NCI-H82 (cell line): Measurements from ENCODE around the gene THAP4.
"Not testable (repeated sequence)": the region's sequence is repeated elsewhere in the genome, so short reads cannot be mapped to it uniquely, and the experiment has no call there.

Experiments
- DNase-seq: peaks from one replicate; lab custom pipeline; 2025; lab: John Stamatoyannopoulos, UW

Gene THAP4

GRCh38 chr2:241584436-241584835, 52.5 kb downstream of the THAP4 start:
- DNase-seq, result no peak

- no peak for DNase-seq
Measured at GRCh38 chr2:241582806-241583205, 54.2 kb downstream of the THAP4 start.

- no peak for DNase-seq
Measured at GRCh38 chr2:241582328-241582727, 54.6 kb downstream of the THAP4 start.

GRCh38 chr2:241579281-241579680, 57.7 kb downstream of the THAP4 start:
- DNase-seq, result no peak

- DNase-seq, result no peak
Measured at GRCh38 chr2:241577413-241578122, 59.4 kb downstream of the THAP4 start.

DNA sequence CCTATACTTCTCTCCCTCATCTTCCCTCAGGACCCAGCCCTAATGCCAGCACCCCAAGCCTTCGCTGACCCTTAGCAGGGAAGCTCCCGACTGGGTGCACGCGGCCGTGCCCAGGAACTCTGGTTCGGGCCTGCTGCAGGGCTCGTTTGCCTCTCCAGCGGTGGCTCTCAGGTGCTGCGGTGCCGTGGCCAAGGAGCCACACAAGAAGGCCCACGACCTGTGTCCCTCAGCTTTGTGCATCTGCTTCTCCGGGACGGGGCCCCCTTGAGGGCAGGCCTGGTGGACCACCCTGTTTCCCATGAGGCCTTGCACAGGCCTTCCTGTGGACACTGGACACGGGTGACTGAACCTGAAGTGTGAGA, 60.7 kb downstream of the THAP4 start:
- no peak for DNase-seq

DNA sequence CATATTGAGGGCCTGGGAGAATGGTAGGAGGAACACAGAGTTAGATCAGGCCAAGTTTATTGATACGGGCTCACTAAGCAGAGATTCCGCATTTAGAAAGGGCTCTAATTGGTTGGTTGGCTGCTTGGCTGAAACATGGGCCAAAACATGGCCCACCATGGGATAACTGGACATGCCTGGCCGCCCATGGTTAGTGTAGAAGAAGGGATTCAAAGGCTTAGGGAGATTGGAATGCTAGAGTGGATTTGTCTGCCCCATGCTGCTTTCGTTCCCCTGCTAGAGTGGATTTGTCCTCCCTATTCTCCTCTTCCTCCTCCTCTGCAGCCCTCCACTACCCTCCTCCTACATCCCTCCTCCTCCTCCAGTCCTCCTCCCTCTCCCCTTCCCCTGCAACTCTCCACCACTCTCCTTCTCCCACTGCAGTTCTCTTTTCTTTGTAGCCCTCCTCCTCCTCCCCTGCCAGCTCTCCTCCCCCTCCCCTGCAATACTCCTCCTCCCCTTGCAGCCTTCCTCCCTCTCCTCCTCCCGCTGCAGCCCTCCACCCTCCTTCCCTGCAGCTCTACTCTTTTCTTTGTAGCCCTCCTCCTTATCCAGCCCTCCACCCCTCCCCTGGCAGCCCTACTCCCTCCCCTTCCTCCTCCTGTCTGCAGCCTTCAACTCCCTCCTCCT, 61.2 kb downstream of the THAP4 start:
- DNase-seq, result no peak

DNA sequence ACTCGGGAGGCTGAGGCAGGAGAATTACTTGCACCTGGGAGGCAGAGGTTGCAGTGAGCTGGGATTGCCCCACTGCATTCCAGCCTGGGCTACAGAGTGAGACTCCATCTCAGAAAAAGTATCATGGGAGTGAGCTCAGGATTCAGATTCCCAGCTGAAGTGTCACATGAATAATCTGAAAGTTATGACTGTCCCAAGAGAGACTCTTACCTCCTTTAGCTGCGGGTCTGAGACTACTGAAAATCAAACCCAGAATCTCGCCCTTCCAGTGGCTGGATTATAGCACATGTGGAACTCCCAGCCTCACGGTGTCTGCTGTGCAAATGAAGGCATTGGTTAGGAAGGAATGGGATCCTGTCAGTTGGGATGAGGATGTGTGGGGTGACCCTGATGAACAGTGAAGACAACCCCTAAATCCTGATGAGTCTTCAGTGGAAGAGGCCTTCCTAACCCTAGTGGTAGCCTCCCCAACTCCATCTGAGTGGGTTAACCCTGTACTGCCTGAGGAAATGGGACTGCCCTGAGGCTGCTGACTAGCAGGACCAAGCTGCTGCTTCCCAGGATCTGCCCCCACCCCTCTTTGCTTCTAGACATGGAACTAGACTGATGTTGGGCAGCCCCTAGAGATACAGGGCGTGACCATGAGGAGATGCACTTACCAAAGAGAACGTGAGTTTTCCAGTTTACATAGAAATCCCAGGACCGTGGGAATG, 61.9 kb downstream of the THAP4 start:
- DNase-seq, result no peak

GRCh38 chr2:241573741-241574140, 63.2 kb downstream of the THAP4 start:
- no peak for DNase-seq

GRCh38 chr2:241572915-241573651, 63.9 kb downstream of the THAP4 start:
- DNase-seq, result not testable (repeated sequence)

DNA sequence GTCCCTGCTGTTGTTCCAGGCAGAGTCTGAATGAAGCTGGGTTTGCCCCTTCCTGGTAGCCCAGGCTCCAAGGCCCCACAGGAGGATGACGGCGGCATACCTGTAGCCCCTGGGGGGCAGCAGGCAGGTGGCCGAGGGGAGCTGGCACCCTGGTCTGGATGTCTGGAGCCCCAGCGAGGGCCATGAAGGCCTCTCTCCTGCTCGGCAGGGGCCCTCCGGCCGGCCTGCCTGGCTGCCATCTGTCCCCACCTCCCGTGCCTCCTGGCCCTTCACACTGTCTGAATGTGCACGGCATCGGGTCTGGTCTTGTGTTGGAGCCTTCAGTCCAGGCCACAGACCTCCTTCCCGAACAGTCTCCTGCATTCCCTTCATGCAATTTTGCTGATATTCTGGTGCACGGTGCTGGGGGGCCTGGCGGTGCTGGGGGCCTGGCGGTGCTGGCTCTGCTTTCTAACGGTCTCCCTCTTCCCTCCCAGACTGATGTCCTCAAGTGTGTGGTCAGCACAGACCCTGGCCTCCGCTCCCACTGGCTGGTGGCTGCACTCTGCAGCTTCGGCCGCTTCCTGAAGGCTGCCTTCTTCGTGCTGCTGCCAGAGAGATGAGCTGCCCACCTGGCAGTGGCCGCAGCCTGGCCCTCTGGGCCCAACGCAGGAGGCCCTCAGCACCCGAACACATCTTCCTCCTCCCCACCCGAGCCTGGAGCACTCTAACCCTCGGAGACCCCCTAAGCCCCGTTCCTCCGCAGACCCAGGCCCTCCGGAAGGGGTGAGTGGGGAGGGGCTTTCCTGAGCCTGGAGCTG, 64.9 kb downstream of the THAP4 start:
- DNase-seq, result no peak

- DNase-seq, result no peak
Measured at GRCh38 chr2:241570961-241571581, 65.9 kb downstream of the THAP4 start.

- no peak for DNase-seq
Measured at GRCh38 chr2:241569831-241570281, 67.1 kb downstream of the THAP4 start.

DNA sequence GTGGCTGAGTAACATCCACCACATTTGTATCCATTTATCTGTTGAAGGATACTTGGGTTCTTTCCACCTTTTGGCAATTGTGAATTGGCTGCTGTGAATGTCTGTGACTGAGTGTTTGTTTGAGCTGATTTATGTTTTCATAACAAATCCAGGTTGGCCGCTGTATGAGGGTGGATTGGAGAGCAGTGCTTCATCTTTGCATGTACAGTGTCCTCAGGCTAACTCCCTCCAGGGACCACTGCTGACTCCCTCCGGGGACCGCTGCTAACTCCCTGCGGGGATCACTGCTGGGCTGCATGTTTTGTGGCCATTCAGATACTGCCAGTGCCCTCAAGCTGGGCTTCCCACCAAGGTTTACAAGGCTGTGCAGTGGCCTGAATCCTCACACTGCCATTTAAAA, 68.2 kb downstream of the THAP4 start:
- no peak for DNase-seq

DNA sequence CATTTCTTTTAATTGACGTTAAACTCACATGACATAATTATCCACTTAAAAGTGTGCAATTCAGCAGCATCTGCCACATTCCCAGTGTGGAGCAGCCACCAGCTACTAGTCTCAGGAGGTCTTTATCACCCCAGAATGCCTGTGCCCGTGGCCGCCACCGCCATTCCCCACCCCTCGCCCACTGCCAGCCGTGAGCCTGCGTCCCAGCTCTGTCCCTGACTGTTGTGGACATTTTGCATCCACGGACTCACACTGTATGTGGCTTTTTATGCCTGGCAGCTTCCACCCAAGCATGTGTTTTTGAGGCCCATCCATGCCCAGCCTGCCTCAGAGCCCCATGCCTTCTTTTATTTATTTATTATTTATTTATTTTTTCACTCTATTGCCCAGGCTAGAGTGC, 69.2 kb downstream of the THAP4 start:
- DNase-seq, result no peak

DNA sequence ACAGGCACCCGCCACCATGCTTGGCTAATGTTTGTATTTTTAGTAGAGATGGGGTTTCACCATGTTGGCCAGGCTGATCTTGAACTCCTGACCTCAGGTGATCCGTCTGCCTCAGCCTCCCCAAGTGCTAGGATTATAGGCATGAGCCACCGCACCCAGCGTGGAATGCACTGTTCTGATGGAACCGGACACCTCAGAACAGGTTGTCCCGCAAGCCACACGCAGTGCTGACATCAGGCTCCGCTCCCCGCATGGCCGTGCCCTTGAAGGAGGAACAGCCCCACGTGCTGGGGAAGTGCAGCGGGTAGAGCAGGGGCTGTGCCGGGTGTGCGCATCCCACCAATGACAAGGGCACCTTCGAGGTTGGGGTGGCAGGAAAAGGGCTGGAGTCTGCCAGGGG, 69.7 kb downstream of the THAP4 start:
- DNase-seq, result not testable (repeated sequence)

DNA sequence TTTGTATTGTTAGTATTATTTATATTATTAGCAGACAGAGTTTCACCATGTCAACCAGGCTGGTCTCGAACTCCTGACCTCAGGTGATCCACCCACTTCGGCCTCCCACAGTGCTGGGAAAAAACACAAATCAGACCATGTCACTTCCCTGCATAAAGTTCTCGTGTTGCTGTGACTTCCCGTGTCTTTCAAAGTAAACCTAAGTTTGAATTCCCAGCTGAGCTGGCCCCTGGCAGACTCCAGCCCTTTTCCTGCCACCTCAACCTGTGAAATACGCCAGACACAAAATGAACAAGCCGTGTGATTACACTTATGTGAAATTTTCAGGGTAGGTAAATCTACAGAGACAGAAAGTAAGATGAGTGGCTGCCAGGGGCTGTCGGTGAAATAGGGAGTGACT, 70.5 kb downstream of the THAP4 start:
- DNase-seq, result no peak

- DNase-seq, result not testable (repeated sequence)
Measured at GRCh38 chr2:241566021-241566420, 70.9 kb downstream of the THAP4 start.

DNA sequence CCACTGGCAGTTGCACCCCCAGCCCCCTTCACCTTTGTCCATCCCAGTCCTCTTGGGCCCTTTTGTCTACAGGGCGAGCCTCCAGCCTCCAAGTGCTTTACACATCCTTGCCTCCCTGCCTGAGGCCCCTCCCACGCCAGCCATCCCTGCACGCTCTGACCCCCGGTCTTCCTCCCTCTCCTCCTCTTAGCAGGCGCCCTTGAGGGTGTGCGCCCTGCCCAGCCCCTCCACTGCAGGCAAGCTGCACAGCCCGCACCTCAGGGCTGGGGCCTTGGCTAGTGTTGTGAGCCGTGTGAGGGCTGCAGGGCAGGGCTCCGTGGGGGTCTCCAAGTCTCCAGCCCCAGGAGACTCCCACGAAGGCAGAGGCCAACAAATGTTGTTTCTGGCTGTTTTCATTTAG, 71.5 kb downstream of the THAP4 start:
- DNase-seq, result no peak

DNA sequence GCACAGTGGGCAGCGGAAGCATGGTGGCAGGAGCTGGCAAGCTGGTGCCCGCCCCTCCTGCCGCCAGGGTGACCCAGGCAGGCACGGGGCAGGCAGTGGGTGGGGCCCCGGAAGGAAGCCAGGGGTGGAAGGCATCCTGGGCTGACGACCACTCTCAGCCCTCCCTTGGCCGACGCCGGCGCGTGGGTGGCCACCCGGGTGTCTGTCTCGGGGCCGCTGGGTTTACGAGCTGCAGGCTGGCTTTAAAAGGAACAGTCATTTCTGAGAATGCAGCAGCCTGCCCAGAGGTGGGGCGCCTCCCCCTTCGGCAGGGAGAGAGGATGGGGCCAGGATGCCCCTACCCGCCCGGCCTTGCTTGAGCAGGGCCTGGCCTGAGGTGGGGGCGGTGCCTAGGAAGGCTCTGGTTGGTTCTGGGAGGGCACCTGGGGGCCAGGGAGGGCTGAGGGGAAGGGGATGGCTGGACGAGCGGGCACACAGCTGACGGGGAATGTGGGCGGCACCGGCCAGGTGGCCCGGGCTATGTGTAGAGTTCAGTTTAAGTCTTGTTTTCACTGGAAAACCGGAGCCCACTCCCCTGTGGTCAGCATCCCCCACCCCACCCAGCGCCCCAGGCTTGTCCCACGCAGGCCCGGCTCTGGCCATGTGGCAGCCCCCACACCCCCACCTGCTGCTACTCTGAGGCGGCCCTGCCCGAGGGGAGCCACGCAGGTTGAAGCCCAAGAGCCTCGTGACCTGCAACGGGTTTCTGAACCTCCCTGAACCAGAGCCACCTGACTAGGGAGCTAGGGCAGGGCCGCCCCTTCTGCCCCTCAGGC, 72.2 kb downstream of the THAP4 start:
- no peak for DNase-seq
